GM12875 (cell line): ENCODE results near the gene SLC45A1.

ENCODE experiments used
- H3K4me3 ChIP-seq: one replicate; pipeline ENCODE4 v1.5.1; 2011; ENCODE audit warnings: low read depth, low read length, control low read depth
- CTCF ChIP-seq: IDR thresholded peaks from 2 replicates; pipeline ENCODE4 v1.5.1; 2011; ENCODE audit warnings: low read depth, mild to moderate bottlenecking, control low read depth, inconsistent platforms, low read length, moderate library complexity, borderline replicate concordance; ENCODE audit not compliant: insufficient read depth

SLC45A1 gene

GRCh38 chr1:8349961-8350360, 32.0 kb downstream of the SLC45A1 start:
- TF ChIP-seq CTCF: no peak
- H3K4me3 ChIP-seq: no peak overlapping the region

GRCh38 chr1:8350914-8351684, 33.2 kb downstream of the SLC45A1 start:
- H3K4me3 ChIP-seq: no peak overlapping the region
- TF ChIP-seq CTCF: no peak

- TF ChIP-seq CTCF: peak; percentile 78
- no peak overlapping the region for H3K4me3 ChIP-seq
Measured at GRCh38 chr1:8351693-8352470, 34.0 kb downstream of the SLC45A1 start.

- H3K4me3 ChIP-seq: no peak overlapping the region
- no peak for TF ChIP-seq CTCF
Measured at GRCh38 chr1:8352471-8352845, 34.5 kb downstream of the SLC45A1 start.

GRCh38 chr1:8352886-8353785, 35.2 kb downstream of the SLC45A1 start:
- no peak overlapping the region for H3K4me3 ChIP-seq
- TF ChIP-seq CTCF: no peak

- H3K4me3 ChIP-seq: no peak overlapping the region
- no peak for TF ChIP-seq CTCF
Measured at GRCh38 chr1:8354038-8354437, 36.1 kb downstream of the SLC45A1 start.
